ENCODE measurements around the gene ARHGAP15.

- TF ChIP-seq YY1 (IDR thresholded peaks at IDR 0.05; ENCODE audit: insufficient read depth, insufficient read length) (no peak), SUZ12 (IDR thresholded peaks at IDR 0.05; ENCODE audit: extremely low read depth, insufficient read depth, insufficient read length) (no peak)
Measured at GRCh38 chr2:143603035-143603655, 473.9 kb downstream of the ARHGAP15 start.

Measured in NT2/D1 (cell line).